GM04504 (cell line): ENCODE data around the gene ELP4.

Source experiments
- DNase-seq: peaks from one replicate; pipeline ENCODE4 v3.0.0-alpha.2; 2012; ENCODE audit warnings: low read depth

ELP4 gene

GRCh38 chr11:31824879-31825837 lies 315.6 kb downstream of the ELP4 start:
- no peak for DNase-seq

- no peak for DNase-seq
Observed at GRCh38 chr11:31825838-31826484, 316.4 kb downstream of the ELP4 start.

- no peak for DNase-seq
Observed at GRCh38 chr11:31826536-31827438, 317.2 kb downstream of the ELP4 start.

GRCh38 chr11:31827455-31828206 lies 318.1 kb downstream of the ELP4 start:
- DNase-seq = no peak

GRCh38 chr11:31828217-31828616 lies 318.6 kb downstream of the ELP4 start:
- no peak for DNase-seq

- no peak for DNase-seq
Observed at GRCh38 chr11:31830406-31830805, 320.8 kb downstream of the ELP4 start.

- DNase-seq = no peak
Observed at GRCh38 chr11:31834237-31834636, 324.7 kb downstream of the ELP4 start.
